BE2C (cell line): Measurements from ENCODE around the gene LCE3A.

ENCODE experiments used
- DNase-seq: peaks from one replicate; pipeline ENCODE4 v3.0.0-alpha.2; 2020
- H3K27me3 ChIP-seq: fragments of 250-450 bp; sonication (Bioruptor Pico); 2 replicates; pipeline ENCODE4 v1.5.1; 2020; ENCODE audit warnings: mild to moderate bottlenecking
- H3K36me3 ChIP-seq: fragments of 250-450 bp; sonication (Bioruptor Pico); 2 replicates; pipeline ENCODE4 v1.5.1; 2020; ENCODE audit warnings: mild to moderate bottlenecking
- H3K4me1 ChIP-seq: fragments of 250-450 bp; sonication (Bioruptor Pico); 2 replicates; pipeline ENCODE4 v1.5.1; 2020
- H3K4me3 ChIP-seq: 2 replicates; pipeline ENCODE4 v1.5.1; 2011; ENCODE audit warnings: low read depth, low read length
- H3K9me3 ChIP-seq: fragments of 250-450 bp; sonication (Bioruptor Pico); 2 replicates; pipeline ENCODE4 v1.5.1; 2020
- TF ChIP-seq, protein P1 (sequence below): IDR thresholded peaks from 2 replicates; pipeline ENCODE4 v1.5.1; 2012; ENCODE audit warnings: mild to moderate bottlenecking, low read depth, low read length

The LCE3A gene

GRCh38 chr1:152654110-152654509, 31.2 kb upstream of the LCE3A start:
- TF ChIP-seq, protein P1, sequence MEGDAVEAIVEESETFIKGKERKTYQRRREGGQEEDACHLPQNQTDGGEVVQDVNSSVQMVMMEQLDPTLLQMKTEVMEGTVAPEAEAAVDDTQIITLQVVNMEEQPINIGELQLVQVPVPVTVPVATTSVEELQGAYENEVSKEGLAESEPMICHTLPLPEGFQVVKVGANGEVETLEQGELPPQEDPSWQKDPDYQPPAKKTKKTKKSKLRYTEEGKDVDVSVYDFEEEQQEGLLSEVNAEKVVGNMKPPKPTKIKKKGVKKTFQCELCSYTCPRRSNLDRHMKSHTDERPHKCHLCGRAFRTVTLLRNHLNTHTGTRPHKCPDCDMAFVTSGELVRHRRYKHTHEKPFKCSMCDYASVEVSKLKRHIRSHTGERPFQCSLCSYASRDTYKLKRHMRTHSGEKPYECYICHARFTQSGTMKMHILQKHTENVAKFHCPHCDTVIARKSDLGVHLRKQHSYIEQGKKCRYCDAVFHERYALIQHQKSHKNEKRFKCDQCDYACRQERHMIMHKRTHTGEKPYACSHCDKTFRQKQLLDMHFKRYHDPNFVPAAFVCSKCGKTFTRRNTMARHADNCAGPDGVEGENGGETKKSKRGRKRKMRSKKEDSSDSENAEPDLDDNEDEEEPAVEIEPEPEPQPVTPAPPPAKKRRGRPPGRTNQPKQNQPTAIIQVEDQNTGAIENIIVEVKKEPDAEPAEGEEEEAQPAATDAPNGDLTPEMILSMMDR: peak; percentile 91

DNA sequence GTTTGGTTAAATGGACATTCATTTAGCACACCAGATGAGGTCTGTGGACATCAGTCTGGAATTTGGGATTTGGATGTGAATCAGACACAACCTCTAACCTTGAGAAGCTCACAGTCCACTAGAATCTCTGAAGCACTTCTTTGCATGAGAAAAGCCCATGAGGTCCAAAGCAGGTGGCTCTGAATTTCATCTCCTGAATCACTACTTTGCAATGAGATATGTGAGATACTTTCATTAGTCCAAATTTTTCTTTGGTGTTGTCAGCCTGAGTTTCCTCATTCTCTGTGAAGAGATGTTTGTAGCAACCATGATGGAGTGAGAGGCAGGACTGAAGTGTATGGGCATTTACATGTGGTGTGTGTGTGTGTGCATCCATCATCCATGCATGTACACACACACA, 23.8 kb upstream of the LCE3A start:
- Histone ChIP-seq H3K9me3 (no peaks in the 10 kb centered on the region), H3K36me3 (no peaks in the 10 kb centered on the region), H3K4me3 (no peak overlapping the region), H3K4me1 (no peaks in the 10 kb centered on the region), H3K27me3 (no peaks in the 10 kb centered on the region)
- TF ChIP-seq, protein P1: no peak
- no peak for DNase-seq

More at GRCh38 chr1:152654110-152654509, 31.2 kb upstream of the LCE3A start:
- peak; percentile 71 for DNase-seq
- no peaks in the 10 kb centered on the region for H3K9me3 ChIP-seq
- no peaks in the 10 kb centered on the region for H3K4me1 ChIP-seq
- H3K36me3 ChIP-seq: no peaks in the 10 kb centered on the region
- H3K27me3 ChIP-seq: no peaks in the 10 kb centered on the region
- H3K4me3 ChIP-seq: no peak overlapping the region

- H3K27me3 ChIP-seq: no peaks in the 10 kb centered on the region
- DNase-seq: no peak
- no peaks in the 10 kb centered on the region for H3K4me1 ChIP-seq
- TF ChIP-seq, protein P1: no peak
- no peaks in the 10 kb centered on the region for H3K36me3 ChIP-seq
- no peaks in the 10 kb centered on the region for H3K9me3 ChIP-seq
- H3K4me3 ChIP-seq: no peak overlapping the region
Measured at GRCh38 chr1:152645146-152645545, 22.2 kb upstream of the LCE3A start.

DNA sequence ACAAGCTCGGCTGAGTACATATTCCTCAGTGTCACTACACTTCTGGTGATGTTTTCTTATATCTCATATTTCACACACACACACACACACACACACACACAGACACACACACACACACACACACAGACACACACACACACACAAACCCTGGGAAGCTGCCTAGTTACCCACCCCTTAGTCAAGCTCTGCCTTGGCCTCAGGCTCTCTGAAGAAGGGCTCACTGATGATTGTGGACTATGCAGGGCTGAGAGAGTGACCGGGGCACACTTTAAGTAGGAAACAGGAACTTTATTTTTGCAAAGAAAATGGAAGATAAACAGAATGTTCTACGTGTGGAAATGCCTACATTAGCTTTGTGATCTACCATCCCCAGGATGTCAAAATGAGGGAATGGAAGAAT, 21.0 kb upstream of the LCE3A start:
- Histone ChIP-seq H3K9me3 (no peaks in the 10 kb centered on the region), H3K4me3 (no peak overlapping the region), H3K4me1 (no peaks in the 10 kb centered on the region), H3K36me3 (no peaks in the 10 kb centered on the region), H3K27me3 (no peaks in the 10 kb centered on the region)
- no peak for DNase-seq
- TF ChIP-seq, protein P1: no peak

- TF ChIP-seq, protein P1: no peak
- H3K4me1 ChIP-seq: no peaks in the 10 kb centered on the region
- DNase-seq: no peak
- H3K27me3 ChIP-seq: no peaks in the 10 kb centered on the region
- no peaks in the 10 kb centered on the region for H3K36me3 ChIP-seq
- H3K9me3 ChIP-seq: no peaks in the 10 kb centered on the region
- no peak overlapping the region for H3K4me3 ChIP-seq
Measured at GRCh38 chr1:152640351-152640750, 17.4 kb upstream of the LCE3A start.

- TF ChIP-seq, protein P1: no peak
- Histone ChIP-seq H3K4me3 (no peak overlapping the region), H3K27me3 (no peaks in the 10 kb centered on the region), H3K9me3 (no peaks in the 10 kb centered on the region), H3K36me3 (no peaks in the 10 kb centered on the region), H3K4me1 (no peaks in the 10 kb centered on the region)
- DNase-seq: no peak
Measured at GRCh38 chr1:152630596-152630995, 7.7 kb upstream of the LCE3A start.
